ENCODE measurements around the gene CFAP73. TPM values are rescaled to one million over a fixed set of nuclear protein-coding genes. Genes with fewer than 3 reads are reported as not detected.

The CFAP73 gene
- total RNA-seq, 1 donor = not detected

DNA sequence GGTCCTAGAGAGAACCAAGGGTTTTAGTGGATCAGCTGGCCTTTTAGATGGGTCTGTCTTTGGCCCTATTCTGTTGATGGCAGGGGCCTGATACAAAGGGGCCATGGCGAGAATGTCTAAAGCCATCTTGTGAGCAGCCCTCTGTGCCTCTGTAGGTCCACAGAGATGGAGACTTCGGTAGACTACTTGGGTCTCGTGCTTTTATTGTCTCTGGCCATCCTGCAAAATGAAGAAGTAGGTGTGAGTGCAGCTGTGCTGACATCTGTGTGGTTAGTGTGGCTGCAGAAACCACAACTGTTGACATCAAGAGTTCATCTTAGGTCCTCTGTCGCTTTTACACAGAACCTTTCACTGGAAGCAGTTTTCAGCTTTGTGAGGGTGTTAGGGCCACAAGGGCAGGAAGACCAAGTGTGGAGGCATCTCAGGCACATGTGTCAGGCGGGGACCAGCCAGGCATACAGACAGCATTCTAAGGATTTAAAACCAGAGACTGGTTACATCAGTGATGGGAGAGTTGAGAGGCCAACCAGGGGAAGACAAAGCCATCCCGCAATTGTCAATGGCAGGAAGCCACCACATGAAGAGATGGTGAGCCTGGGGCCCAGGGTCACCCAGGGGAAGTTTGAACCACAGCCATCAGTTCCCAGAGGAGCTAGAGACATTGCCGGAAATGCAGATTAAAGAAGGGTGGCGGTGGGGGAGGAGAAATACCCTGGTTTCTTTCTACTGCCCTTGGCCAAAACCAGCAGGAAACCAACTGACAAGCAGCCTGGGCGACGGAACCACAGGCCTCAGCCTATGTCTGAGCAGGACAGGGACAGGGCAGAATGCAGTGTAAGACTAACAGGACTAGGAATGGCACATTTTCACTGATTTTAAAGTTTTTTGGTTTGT is 58.8 kb downstream of the CFAP73 start:
- no peaks in the 10 kb centered on the region for H4K20me1 ChIP-seq (ENCODE audit: insufficient read depth, low read length)
- no peaks in the 10 kb centered on the region for H3K4me1 ChIP-seq (ENCODE audit: insufficient read depth, low read length)
- H2AFZ ChIP-seq (ENCODE audit: low read length) = peak overlapping the region; percentile 81
- no peaks in the 10 kb centered on the region for H3K9me3 ChIP-seq (ENCODE audit: low read depth, low read length)
- no peak overlapping the region for H3K4me3 ChIP-seq (ENCODE audit: insufficient read depth, low read length)
- no peak overlapping the region for H3K4me2 ChIP-seq (ENCODE audit: insufficient read depth, low read length)
- TF ChIP-seq, protein P1, sequence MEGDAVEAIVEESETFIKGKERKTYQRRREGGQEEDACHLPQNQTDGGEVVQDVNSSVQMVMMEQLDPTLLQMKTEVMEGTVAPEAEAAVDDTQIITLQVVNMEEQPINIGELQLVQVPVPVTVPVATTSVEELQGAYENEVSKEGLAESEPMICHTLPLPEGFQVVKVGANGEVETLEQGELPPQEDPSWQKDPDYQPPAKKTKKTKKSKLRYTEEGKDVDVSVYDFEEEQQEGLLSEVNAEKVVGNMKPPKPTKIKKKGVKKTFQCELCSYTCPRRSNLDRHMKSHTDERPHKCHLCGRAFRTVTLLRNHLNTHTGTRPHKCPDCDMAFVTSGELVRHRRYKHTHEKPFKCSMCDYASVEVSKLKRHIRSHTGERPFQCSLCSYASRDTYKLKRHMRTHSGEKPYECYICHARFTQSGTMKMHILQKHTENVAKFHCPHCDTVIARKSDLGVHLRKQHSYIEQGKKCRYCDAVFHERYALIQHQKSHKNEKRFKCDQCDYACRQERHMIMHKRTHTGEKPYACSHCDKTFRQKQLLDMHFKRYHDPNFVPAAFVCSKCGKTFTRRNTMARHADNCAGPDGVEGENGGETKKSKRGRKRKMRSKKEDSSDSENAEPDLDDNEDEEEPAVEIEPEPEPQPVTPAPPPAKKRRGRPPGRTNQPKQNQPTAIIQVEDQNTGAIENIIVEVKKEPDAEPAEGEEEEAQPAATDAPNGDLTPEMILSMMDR (IDR thresholded peaks at IDR 0.05; ENCODE audit: extremely low read depth, low read depth, low read length) = no peak
- no peaks in the 10 kb centered on the region for H3K79me2 ChIP-seq (ENCODE audit: insufficient read depth, low read length)
- H3K27me3 ChIP-seq (ENCODE audit: insufficient read depth, low read length) = no peaks in the 10 kb centered on the region
- no peaks in the 10 kb centered on the region for H3K36me3 ChIP-seq (ENCODE audit: insufficient read depth, low read length)
- H3K27ac ChIP-seq (ENCODE audit: low read depth, low read length) = no peak overlapping the region
- no peak for DNase-seq (ENCODE audit: insufficient read length, low spot score, missing footprints)

Small RNA genes within 50 kb of the gene (small RNA-seq; reads per million reads assigned to genes)
- gene MIR7106 (not detected), gene RF00019 (not detected)

Other genes with a start within 250 kb of the CFAP73 start
- gene OAS1, start 242.8 kb upstream of the CFAP73 start, total RNA-seq = 0.59 and 3.6 TPM in 2 replicates
- 1.8 and 6.9 TPM in 2 replicates for gene OAS3, start 211.2 kb upstream of the CFAP73 start, total RNA-seq
- gene OAS2, start 171.2 kb upstream of the CFAP73 start, total RNA-seq = 8.3 and 18.1 TPM in 2 replicates
- gene DTX1, start 93.0 kb upstream of the CFAP73 start, total RNA-seq = under 0.01 TPM in 2 replicates
- not detected in 2 replicates for gene RASAL1, start 14.0 kb upstream of the CFAP73 start, total RNA-seq
- 40.2 and 49.5 TPM in 2 replicates for gene DDX54, start 35.8 kb downstream of the CFAP73 start, total RNA-seq
- 20.0 and 22.4 TPM in 2 replicates for gene RITA1, start 36.0 kb downstream of the CFAP73 start, total RNA-seq
- gene TPCN1, start 71.7 kb downstream of the CFAP73 start, total RNA-seq = 25.7 and 28.9 TPM in 2 replicates
- gene SLC8B1, start 185.4 kb downstream of the CFAP73 start, total RNA-seq = 16.5 and 19.5 TPM in 2 replicates
- gene PLBD2, start 208.9 kb downstream of the CFAP73 start, total RNA-seq = 64.8 and 69.1 TPM in 2 replicates